ENCODE measurements around the gene GRIK2.

GRIK2 gene

DNA sequence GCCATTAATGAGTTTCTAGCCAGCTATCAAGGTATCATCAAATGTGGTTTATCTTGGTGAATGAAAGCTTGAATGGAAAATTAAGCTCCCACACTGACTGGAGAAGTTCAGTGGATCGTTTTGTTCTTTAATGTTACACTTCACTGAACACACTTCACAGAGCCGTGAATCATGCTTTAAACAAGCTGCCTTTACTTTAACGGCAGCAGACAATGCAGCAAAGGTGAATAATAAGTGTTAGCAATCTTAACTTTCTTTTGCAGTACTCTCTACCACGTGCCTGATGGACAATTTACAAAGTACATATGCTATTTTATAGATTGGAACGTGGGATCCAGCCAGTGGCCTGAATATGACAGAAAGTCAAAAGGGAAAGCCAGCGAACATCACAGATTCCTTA, 424.5 kb downstream of the GRIK2 start:
- Histone ChIP-seq H3K27ac (ENCODE audit: low read depth, low read length, severe bottlenecking) (no peak overlapping the region), H3K36me3 (ENCODE audit: control insufficient read depth, insufficient read depth, low read length) (no peaks in the 10 kb centered on the region)

DNA sequence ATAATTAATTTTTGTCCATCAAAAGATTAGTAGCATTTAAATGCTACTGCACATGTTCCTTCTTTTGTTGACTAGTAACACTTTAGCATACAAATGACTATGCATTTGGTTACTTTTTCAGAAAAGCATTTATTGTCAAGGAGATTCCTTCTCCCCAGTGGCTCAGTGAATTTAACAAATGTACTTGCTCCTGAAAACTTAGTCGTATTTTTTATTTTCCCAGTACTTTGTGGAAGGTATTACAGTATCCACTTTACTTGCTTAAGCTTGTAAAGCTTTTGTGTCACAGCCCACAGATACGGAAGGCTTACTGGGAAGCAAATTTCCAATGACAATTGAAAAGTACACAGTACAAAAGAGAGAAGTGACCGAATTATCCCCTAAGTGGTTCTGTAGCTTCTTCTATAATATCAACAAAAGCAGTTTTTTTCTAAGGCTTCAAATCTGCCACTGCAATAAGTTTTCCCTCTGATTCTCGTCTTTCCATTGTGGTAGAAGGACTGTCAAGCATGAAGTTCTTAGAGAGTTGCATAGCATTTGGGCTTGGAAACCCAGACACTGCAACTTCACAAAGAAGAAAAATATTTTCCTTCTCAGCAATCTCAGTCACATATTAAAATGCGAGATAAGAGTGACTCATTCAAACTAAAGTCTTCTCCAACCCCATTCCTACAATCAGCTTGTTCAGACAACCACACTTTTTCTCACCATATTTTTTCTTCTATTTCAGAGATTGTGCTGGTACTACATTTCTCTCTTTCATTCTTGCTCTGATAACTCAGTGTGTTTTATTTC, 431.2 kb downstream of the GRIK2 start:
- no peaks in the 10 kb centered on the region for H3K4me1 ChIP-seq (ENCODE audit: control insufficient read depth, insufficient read depth, low read length, poor library complexity, severe bottlenecking)
- no peaks in the 10 kb centered on the region for H3K36me3 ChIP-seq (ENCODE audit: control insufficient read depth, insufficient read depth, low read length)
- H3K4me3 ChIP-seq (ENCODE audit: extremely low read depth, insufficient read depth, low read length, poor library complexity, severe bottlenecking): no peak overlapping the region
- peaks cover 8% of the 10 kb centered on the region for H3K9me3 ChIP-seq (ENCODE audit: control insufficient read depth, low read length)
- no peak overlapping the region for H3K27ac ChIP-seq (ENCODE audit: low read depth, low read length, severe bottlenecking)
- WGBS, 2 experiments (ENCODE audit: insufficient coverage in 2 of 2): 66 to 92% methylated on average over 2 to 3 of the region's 5 CpGs

More for the DNA sequence above, 424.5 kb downstream of the GRIK2 start:
- H3K4me3 ChIP-seq (ENCODE audit: extremely low read depth, insufficient read depth, low read length, poor library complexity, severe bottlenecking): no peak overlapping the region
- H3K4me1 ChIP-seq (ENCODE audit: control insufficient read depth, insufficient read depth, low read length, poor library complexity, severe bottlenecking): no peaks in the 10 kb centered on the region
- 86 to 100% methylated on average over 1 to 2 of the region's 6 CpGs for WGBS, 2 experiments (ENCODE audit: insufficient coverage in 2 of 2)
- no peaks in the 10 kb centered on the region for H3K9me3 ChIP-seq (ENCODE audit: control insufficient read depth, low read length)

DNA sequence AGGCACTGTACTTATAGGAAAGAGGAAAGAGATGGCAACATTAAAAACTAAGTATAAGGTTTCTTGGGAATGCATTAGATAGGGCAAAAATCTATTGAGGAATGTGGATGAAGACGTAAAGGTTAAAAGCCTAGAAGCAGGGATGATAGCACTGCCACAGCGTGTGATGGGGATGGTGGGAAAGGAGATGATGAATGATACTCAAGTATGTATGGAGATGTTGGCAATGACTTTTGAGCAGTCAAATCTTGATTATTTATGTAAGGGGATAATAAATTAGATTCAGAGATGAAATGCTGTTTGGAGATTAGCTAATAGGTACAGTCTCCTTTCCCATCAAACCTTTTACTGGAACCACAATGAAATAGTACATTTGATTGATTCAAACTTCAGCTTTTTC, 432.8 kb downstream of the GRIK2 start:
- Histone ChIP-seq H3K4me1 (ENCODE audit: control insufficient read depth, insufficient read depth, low read length, poor library complexity, severe bottlenecking) (no peaks in the 10 kb centered on the region), H3K9me3 (ENCODE audit: control insufficient read depth, low read length) (peaks cover 8% of the 10 kb centered on the region), H3K4me3 (ENCODE audit: extremely low read depth, insufficient read depth, low read length, poor library complexity, severe bottlenecking) (no peak overlapping the region), H3K36me3 (ENCODE audit: control insufficient read depth, insufficient read depth, low read length) (no peaks in the 10 kb centered on the region), H3K27ac (ENCODE audit: low read depth, low read length, severe bottlenecking) (no peak overlapping the region)
- 92 to 95% methylated on average over 2 of the region's 2 CpGs for WGBS, 2 experiments (ENCODE audit: insufficient coverage in 2 of 2)

DNA sequence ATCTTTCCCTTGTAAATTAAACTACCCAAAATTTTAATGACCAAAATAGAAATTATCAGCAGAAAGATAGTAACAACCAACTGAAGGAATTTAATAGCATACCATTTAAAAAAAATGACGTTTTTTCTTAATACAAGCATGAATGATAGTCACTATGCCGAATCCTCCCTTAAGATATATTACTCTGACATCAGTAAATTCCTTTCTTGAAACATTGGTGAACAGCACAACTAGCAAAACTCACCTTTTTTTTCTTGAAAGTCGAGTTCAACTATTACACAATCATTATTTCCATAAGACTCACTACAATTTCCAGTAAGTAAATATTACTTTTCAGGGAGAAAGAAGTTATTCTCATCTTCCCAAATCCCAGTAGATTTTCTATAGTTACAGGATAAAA, 433.2 kb downstream of the GRIK2 start:
- H3K4me3 ChIP-seq (ENCODE audit: extremely low read depth, insufficient read depth, low read length, poor library complexity, severe bottlenecking): no peak overlapping the region
- WGBS, 2 experiments (ENCODE audit: insufficient coverage in 2 of 2): 84% methylated on average over 2 of the region's 3 CpGs; no CpG with 5 or more reads in 1 of the 2 experiments
- H3K4me1 ChIP-seq (ENCODE audit: control insufficient read depth, insufficient read depth, low read length, poor library complexity, severe bottlenecking): no peaks in the 10 kb centered on the region
- H3K9me3 ChIP-seq (ENCODE audit: control insufficient read depth, low read length): peaks cover 8% of the 10 kb centered on the region
- H3K27ac ChIP-seq (ENCODE audit: low read depth, low read length, severe bottlenecking): no peak overlapping the region
- H3K36me3 ChIP-seq (ENCODE audit: control insufficient read depth, insufficient read depth, low read length): no peaks in the 10 kb centered on the region

DNA sequence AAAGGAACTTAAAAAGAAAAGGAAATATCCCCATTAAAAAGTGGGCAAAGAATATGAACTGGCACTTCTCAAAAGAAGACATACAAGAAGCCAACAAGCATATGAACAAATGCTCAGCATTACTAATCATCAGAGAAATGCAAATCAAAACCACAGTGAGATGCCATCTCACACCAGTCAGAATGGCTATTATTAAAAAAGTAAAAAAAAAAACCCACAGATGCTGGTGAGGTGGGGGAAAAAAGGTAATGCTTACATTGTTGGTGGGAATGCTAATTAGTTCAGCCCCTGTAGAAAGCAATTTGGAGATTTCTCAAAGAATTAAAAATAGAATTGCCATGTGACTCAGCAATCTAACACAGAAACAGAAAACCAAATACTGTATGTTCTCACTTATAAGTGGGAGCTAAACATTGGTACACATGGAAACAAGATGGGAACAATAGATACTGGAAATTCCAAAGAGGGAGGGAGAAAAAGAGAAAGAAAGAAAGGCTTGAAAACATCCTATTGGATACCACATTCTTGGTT, 437.1 kb downstream of the GRIK2 start:
- Histone ChIP-seq H3K36me3 (ENCODE audit: control insufficient read depth, insufficient read depth, low read length) (no peaks in the 10 kb centered on the region), H3K27ac (ENCODE audit: low read depth, low read length, severe bottlenecking) (no peak overlapping the region), H3K4me3 (ENCODE audit: extremely low read depth, insufficient read depth, low read length, poor library complexity, severe bottlenecking) (no peak overlapping the region), H3K9me3 (ENCODE audit: control insufficient read depth, low read length) (peaks cover 8% of the 10 kb centered on the region), H3K4me1 (ENCODE audit: control insufficient read depth, insufficient read depth, low read length, poor library complexity, severe bottlenecking) (no peaks in the 10 kb centered on the region)

DNA sequence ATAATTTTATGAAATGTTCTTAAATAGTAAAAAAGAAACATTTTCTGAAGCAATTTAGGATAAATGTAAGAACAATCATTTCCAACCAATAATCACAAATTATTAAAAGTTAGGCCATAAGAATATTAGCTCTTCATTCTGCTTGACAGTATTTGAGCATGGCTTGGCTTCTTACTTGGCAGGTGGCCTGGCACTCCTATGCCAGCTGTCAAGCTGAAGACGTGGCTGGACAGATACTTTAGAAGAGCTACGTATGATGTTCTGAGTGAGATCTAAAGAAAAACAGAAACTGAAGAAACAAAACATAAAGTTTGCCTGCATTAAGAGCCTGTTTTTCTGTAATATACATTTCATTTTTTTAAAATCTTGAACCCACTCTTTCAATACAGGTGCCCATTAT, 438.9 kb downstream of the GRIK2 start:
- WGBS, 2 experiments (ENCODE audit: insufficient coverage in 2 of 2): 67 to 80% methylated on average over 1 of the region's 2 CpGs
- Histone ChIP-seq H3K4me1 (ENCODE audit: control insufficient read depth, insufficient read depth, low read length, poor library complexity, severe bottlenecking) (no peaks in the 10 kb centered on the region), H3K36me3 (ENCODE audit: control insufficient read depth, insufficient read depth, low read length) (no peaks in the 10 kb centered on the region), H3K4me3 (ENCODE audit: extremely low read depth, insufficient read depth, low read length, poor library complexity, severe bottlenecking) (no peak overlapping the region), H3K9me3 (ENCODE audit: control insufficient read depth, low read length) (peaks cover 8% of the 10 kb centered on the region), H3K27ac (ENCODE audit: low read depth, low read length, severe bottlenecking) (no peak overlapping the region)

DNA sequence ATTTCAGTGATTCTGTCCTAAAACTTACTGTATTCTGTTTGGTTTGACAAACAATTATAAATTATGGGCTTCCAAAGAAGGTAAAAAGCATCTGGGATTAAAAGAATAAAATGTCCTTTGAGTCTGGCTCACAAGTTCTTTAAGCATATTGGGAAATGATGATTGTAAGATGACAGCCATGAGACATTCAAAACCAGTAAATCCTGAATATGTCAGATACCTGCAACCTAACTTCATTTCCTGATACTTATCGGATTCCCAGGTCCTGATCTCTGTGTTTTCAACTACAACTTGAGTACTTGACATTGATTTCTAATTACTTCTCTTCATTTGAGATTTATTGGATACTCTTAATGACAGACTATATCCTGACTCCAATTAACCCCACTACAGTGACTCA, 446.6 kb downstream of the GRIK2 start:
- H3K4me1 ChIP-seq (ENCODE audit: control insufficient read depth, insufficient read depth, low read length, poor library complexity, severe bottlenecking): no peaks in the 10 kb centered on the region
- no CpG with 5 or more reads among the region's 1 CpG for WGBS, 2 experiments (ENCODE audit: insufficient coverage in 2 of 2)
- H3K36me3 ChIP-seq (ENCODE audit: control insufficient read depth, insufficient read depth, low read length): no peaks in the 10 kb centered on the region
- H3K9me3 ChIP-seq (ENCODE audit: control insufficient read depth, low read length): no peaks in the 10 kb centered on the region
- H3K4me3 ChIP-seq (ENCODE audit: extremely low read depth, insufficient read depth, low read length, poor library complexity, severe bottlenecking): no peak overlapping the region
- H3K27ac ChIP-seq (ENCODE audit: low read depth, low read length, severe bottlenecking): no peak overlapping the region

DNA sequence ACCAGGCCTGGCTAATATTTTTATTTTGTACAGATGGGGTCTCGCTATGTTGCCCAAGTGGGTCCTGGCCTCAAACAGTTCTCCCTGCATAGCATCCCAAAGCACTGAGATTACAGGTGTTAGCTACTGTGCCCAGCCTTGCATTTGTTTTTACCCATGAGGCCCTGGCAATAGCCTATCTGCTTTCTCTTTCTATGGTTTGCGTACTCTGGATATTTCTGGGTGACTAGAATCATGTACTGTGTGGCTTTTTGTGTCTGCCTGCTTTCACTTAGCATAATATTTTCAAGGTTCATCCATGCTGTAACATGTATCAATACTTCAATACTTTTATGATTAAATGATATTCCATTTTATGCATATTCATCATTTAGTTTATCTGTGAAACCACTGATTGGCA, 451.7 kb downstream of the GRIK2 start:
- Histone ChIP-seq H3K27ac (ENCODE audit: low read depth, low read length, severe bottlenecking) (no peak overlapping the region), H3K4me3 (ENCODE audit: extremely low read depth, insufficient read depth, low read length, poor library complexity, severe bottlenecking) (no peak overlapping the region), H3K4me1 (ENCODE audit: control insufficient read depth, insufficient read depth, low read length, poor library complexity, severe bottlenecking) (no peaks in the 10 kb centered on the region), H3K36me3 (ENCODE audit: control insufficient read depth, insufficient read depth, low read length) (no peaks in the 10 kb centered on the region), H3K9me3 (ENCODE audit: control insufficient read depth, low read length) (no peaks in the 10 kb centered on the region)
- 20 to 43% methylated on average over 1 of the region's 2 CpGs for WGBS, 2 experiments (ENCODE audit: insufficient coverage in 2 of 2)

DNA sequence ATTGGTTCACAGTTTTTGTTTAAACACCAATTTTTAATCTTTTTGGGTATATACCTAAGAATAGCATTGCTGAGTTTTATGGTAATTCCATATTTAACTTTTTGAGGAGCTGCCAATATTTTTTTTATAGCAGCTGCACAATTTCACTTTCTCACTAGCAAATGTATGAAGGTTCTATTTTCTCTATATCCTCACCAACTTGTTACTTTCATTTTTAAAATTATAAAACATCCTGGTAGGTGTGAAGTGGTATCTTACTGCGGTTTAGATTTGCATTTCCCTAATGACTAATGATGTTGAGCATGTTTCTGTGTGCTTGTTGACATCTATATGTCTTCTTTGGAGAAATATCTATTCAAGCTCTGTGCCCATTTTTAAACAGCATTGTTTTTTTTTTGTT, 452.1 kb downstream of the GRIK2 start:
- WGBS, 2 experiments (ENCODE audit: insufficient coverage in 2 of 2): 100% methylated on average over 1 of the region's 1 CpG; no CpG with 5 or more reads in 1 of the 2 experiments
- no peaks in the 10 kb centered on the region for H3K9me3 ChIP-seq (ENCODE audit: control insufficient read depth, low read length)
- no peak overlapping the region for H3K27ac ChIP-seq (ENCODE audit: low read depth, low read length, severe bottlenecking)
- no peaks in the 10 kb centered on the region for H3K36me3 ChIP-seq (ENCODE audit: control insufficient read depth, insufficient read depth, low read length)
- no peak overlapping the region for H3K4me3 ChIP-seq (ENCODE audit: extremely low read depth, insufficient read depth, low read length, poor library complexity, severe bottlenecking)
- H3K4me1 ChIP-seq (ENCODE audit: control insufficient read depth, insufficient read depth, low read length, poor library complexity, severe bottlenecking): no peaks in the 10 kb centered on the region

DNA sequence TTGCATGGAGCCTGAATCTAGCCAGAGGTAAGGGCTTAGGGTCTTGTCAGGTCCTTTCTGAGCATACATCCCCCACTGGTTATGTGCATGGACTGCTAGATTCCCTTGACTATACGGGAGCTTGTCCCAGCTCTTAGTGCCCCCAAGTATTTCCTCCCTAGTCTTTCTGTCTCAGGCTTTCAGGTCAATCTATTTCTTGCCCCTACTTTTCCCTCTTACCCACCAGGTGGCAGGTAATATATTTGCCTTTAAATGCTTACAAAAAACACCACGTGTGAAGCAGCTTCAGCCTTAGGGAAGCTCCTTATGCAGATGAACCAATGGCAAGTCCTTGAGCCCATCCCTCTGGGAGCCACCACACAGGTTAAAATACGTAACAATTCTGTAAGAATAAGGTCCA, 454.2 kb downstream of the GRIK2 start:
- no peak overlapping the region for H3K27ac ChIP-seq (ENCODE audit: low read depth, low read length, severe bottlenecking)
- no peak overlapping the region for H3K4me3 ChIP-seq (ENCODE audit: extremely low read depth, insufficient read depth, low read length, poor library complexity, severe bottlenecking)
- H3K4me1 ChIP-seq (ENCODE audit: control insufficient read depth, insufficient read depth, low read length, poor library complexity, severe bottlenecking): no peaks in the 10 kb centered on the region
- no peaks in the 10 kb centered on the region for H3K9me3 ChIP-seq (ENCODE audit: control insufficient read depth, low read length)
- WGBS, 2 experiments (ENCODE audit: insufficient coverage in 2 of 2): 24 to 92% methylated on average over 2 of the region's 3 CpGs
- H3K36me3 ChIP-seq (ENCODE audit: control insufficient read depth, insufficient read depth, low read length): no peaks in the 10 kb centered on the region

DNA sequence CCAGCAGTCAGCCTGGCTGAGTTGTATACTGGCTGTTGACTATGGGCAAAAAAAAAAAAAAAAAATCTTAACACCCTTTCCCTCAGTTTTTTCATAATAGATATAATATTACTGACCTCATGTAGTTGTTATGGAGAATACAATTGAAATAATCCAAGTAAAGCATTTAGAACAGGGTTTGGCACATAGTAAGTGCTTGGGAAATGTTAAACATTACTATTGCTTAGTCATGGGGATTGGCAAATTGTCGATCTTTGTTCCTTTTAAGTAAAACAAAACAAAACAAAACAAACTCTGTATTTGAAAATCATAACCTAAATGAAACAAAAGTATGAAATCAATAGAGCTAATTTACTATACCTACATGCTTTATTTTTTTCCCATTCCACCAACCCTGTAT, 458.4 kb downstream of the GRIK2 start:
- H3K4me1 ChIP-seq (ENCODE audit: control insufficient read depth, insufficient read depth, low read length, poor library complexity, severe bottlenecking): no peaks in the 10 kb centered on the region
- no peaks in the 10 kb centered on the region for H3K9me3 ChIP-seq (ENCODE audit: control insufficient read depth, low read length)
- no CpG with 5 or more reads among the region's 1 CpG for WGBS, 2 experiments (ENCODE audit: insufficient coverage in 2 of 2)
- no peaks in the 10 kb centered on the region for H3K36me3 ChIP-seq (ENCODE audit: control insufficient read depth, insufficient read depth, low read length)
- no peak overlapping the region for H3K4me3 ChIP-seq (ENCODE audit: extremely low read depth, insufficient read depth, low read length, poor library complexity, severe bottlenecking)
- H3K27ac ChIP-seq (ENCODE audit: low read depth, low read length, severe bottlenecking): no peak overlapping the region

Measured in mesodermal cell (in vitro differentiated cells).